Hepatocyte (in vitro differentiated cells): ENCODE results near the gene SDR42E2. TPM values are rescaled to one million over a fixed set of nuclear protein-coding genes. Genes with fewer than 3 reads are reported as not detected.

ENCODE experiments used
- DNase-seq: peaks from one replicate; pipeline ENCODE4 v3.0.0-alpha.2; 2016; ENCODE audit warnings: low spot score
- H2AFZ ChIP-seq: fragments of 200-600 bp; sonication (generic); 2 replicates; pipeline ENCODE4 v1.6.0; 2016; ENCODE audit warnings: antibody characterized with exemption, mild to moderate bottlenecking
- H3K27ac ChIP-seq: fragments of 200-600 bp; sonication (generic); 2 replicates; pipeline ENCODE4 v1.5.1; 2016; ENCODE audit warnings: mild to moderate bottlenecking
- H3K27me3 ChIP-seq: fragments of 200-600 bp; sonication (generic); 2 replicates; pipeline ENCODE4 v1.6.1; 2016
- H3K36me3 ChIP-seq: fragments of 200-600 bp; sonication (generic); replicated peaks from 2 replicates; pipeline ENCODE4 v1.5.1; 2016; ENCODE audit warnings: low read depth; ENCODE audit not compliant: insufficient read depth
- H3K4me1 ChIP-seq: fragments of 200-600 bp; sonication (generic); 2 replicates; pipeline ENCODE4 v1.5.1; 2016; ENCODE audit warnings: mild to moderate bottlenecking, moderate library complexity; ENCODE audit not compliant: insufficient read depth
- H3K4me2 ChIP-seq: fragments of 200-600 bp; sonication (generic); 2 replicates; pipeline ENCODE4 v1.6.0; 2016
- H3K4me3 ChIP-seq: fragments of 200-600 bp; sonication (generic); 2 replicates; pipeline ENCODE4 v1.5.1; 2016; ENCODE audit warnings: mild to moderate bottlenecking
- H3K79me2 ChIP-seq: fragments of 200-600 bp; sonication (generic); 2 replicates; pipeline ENCODE4 v1.6.0; 2017; ENCODE audit warnings: mild to moderate bottlenecking
- H3K9me2 ChIP-seq: fragments of 200-600 bp; sonication (generic); replicated peaks from 2 replicates; pipeline ENCODE4 v1.6.0; 2017; ENCODE audit warnings: mild to moderate bottlenecking; ENCODE audit not compliant: insufficient read depth
- H3K9me3 ChIP-seq: fragments of 200-600 bp; sonication (generic); 2 replicates; pipeline ENCODE4 v1.5.1; 2016; ENCODE audit warnings: low read depth, mild to moderate bottlenecking
- H4K20me1 ChIP-seq: fragments of 200-600 bp; sonication (generic); 2 replicates; pipeline ENCODE4 v1.6.0; 2016; ENCODE audit warnings: mild to moderate bottlenecking; ENCODE audit not compliant: insufficient read depth, poor library complexity, severe bottlenecking
- EZH2 ChIP-seq: fragments of 200-600 bp; sonication (generic); IDR thresholded peaks from 2 replicates; pipeline ENCODE4 v1.6.1; 2016; ENCODE audit warnings: antibody characterized with exemption, mild to moderate bottlenecking, borderline replicate concordance
- EZH2phosphoT487 ChIP-seq: fragments of 200-600 bp; sonication (generic); IDR thresholded peaks from one replicate; pipeline ENCODE4 v1.6.1; 2018; ENCODE audit warnings: antibody characterized with exemption, mild to moderate bottlenecking, low read depth, moderate library complexity; ENCODE audit not compliant: unreplicated experiment, severe bottlenecking
- WGBS: methylation state at CpG from one replicate; pipeline ENCODE4 v1.1.6; 2016; ENCODE audit warnings: low lambda C conversion rate; ENCODE audit errors: missing lambda C conversion rate; 5-methylcytosine and 5-hydroxymethylcytosine counted together
- polyA plus RNA-seq: library from polyadenylated mRNA; unstranded; fragments of >200 nt; fragmentation: Nextera tagmentation; extraction: Ambion mirVana; gene quantifications from 2 replicates; pipeline ENCODE4 v1.2.1, GENCODE V29; 2016
- total RNA-seq: library from RNA; depleted of rRNA; stranded (reverse); fragments of >200 nt; gene quantifications from 2 replicates; pipeline ENCODE4 v1.2.3, GENCODE V29; 2014
- TF ChIP-seq, protein P1 (sequence below): fragments of 200-600 bp; sonication (generic); IDR thresholded peaks from 2 replicates; pipeline ENCODE4 v1.5.1; 2016; ENCODE audit warnings: antibody characterized with exemption, mild to moderate bottlenecking; ENCODE audit not compliant: poor library complexity

The SDR42E2 gene
- total and polyA plus RNA-seq, 2 experiments from 2014 or later, result not detected

DNA sequence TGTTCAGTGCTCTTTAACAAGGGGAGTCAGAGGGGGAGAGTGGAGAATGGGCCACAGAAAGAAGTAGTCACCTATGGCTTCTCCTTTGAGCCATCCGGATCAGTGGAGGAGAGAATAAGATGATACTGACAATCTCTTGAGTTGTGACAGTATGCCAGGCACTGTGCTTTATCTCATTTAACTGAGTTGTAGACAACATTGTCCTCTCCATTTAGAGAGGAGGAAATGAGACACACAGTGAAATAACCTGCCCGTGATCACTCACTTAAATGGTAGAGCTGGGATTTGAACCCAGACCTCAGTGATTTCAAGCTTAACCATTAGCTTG, 25.9 kb downstream of the SDR42E2 start:
- H3K27me3 ChIP-seq, result no peaks in the 10 kb centered on the region
- H3K9me2 ChIP-seq, result no peaks in the 10 kb centered on the region
- no peaks in the 10 kb centered on the region for H3K36me3 ChIP-seq
- DNase-seq, result no peak
- no peak overlapping the region for H3K4me2 ChIP-seq
- H3K4me1 ChIP-seq, result peaks cover 17% of the 10 kb centered on the region
- WGBS, result 86% methylated on average over 2 of the region's 2 CpGs
- H3K4me3 ChIP-seq, result no peak overlapping the region
- H2AFZ ChIP-seq, result no peak overlapping the region
- H3K9me3 ChIP-seq, result no peaks in the 10 kb centered on the region
- H4K20me1 ChIP-seq, result no peaks in the 10 kb centered on the region
- H3K27ac ChIP-seq, result no peak overlapping the region
- no peaks in the 10 kb centered on the region for H3K79me2 ChIP-seq
- TF ChIP-seq, protein P1, sequence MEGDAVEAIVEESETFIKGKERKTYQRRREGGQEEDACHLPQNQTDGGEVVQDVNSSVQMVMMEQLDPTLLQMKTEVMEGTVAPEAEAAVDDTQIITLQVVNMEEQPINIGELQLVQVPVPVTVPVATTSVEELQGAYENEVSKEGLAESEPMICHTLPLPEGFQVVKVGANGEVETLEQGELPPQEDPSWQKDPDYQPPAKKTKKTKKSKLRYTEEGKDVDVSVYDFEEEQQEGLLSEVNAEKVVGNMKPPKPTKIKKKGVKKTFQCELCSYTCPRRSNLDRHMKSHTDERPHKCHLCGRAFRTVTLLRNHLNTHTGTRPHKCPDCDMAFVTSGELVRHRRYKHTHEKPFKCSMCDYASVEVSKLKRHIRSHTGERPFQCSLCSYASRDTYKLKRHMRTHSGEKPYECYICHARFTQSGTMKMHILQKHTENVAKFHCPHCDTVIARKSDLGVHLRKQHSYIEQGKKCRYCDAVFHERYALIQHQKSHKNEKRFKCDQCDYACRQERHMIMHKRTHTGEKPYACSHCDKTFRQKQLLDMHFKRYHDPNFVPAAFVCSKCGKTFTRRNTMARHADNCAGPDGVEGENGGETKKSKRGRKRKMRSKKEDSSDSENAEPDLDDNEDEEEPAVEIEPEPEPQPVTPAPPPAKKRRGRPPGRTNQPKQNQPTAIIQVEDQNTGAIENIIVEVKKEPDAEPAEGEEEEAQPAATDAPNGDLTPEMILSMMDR, result no peak
- TF ChIP-seq EZH2 (no peak), EZH2phosphoT487 (no peak)

DNA sequence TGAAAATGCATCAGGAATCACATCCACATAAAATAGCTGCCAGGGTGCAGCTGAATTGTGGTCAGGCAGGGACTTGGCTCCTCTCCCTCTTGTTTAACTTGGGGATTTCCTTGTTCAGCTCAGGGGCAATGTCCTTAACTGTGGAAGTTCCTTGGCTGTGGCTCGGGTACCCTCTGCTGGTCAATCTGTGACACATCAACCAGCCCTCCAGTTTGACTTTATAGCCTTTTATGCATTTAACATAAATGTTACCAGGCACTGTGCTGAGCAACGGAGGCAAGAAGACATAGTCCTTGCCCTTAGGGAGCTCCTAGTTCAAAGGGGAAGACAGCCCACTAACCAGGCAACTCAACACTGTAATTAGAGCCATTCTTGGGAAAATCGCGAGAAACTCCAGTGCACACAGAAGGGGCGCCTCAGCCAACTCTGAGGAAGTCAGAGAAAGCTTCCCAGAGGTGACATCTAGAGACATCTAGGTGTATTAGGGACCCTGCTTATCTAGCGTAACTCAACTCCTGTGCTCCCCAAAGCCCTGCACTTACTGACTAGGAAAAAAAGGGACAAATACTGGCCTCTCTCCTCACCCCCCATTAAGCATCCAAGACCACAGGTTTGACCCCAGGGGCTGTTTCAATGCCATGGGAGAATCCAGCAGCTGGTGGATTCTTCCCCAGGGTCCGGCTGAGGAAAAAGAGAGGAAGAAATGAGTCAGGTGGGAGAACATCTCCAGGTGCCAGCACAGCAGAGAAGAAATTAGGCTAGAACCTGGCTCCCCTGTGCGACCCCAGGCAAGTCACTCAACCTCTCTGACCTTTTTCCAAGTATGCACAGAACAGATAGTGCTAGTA, 26.5 kb downstream of the SDR42E2 start:
- Histone ChIP-seq H3K27me3 (no peaks in the 10 kb centered on the region), H2AFZ (no peak overlapping the region), H3K9me2 (no peaks in the 10 kb centered on the region), H3K36me3 (no peaks in the 10 kb centered on the region), H3K9me3 (no peaks in the 10 kb centered on the region), H3K79me2 (no peaks in the 10 kb centered on the region), H3K4me2 (peak overlapping the region; percentile 82), H3K4me3 (no peak overlapping the region), H3K4me1 (peaks cover 17% of the 10 kb centered on the region), H4K20me1 (no peaks in the 10 kb centered on the region), H3K27ac (peak overlapping the region; percentile 77)
- 50% methylated on average over 8 of the region's 8 CpGs for WGBS
- peak; percentile 90 for DNase-seq
- TF ChIP-seq, protein P1, result peak; percentile 87
- TF ChIP-seq EZH2 (no peak), EZH2phosphoT487 (no peak)

DNA sequence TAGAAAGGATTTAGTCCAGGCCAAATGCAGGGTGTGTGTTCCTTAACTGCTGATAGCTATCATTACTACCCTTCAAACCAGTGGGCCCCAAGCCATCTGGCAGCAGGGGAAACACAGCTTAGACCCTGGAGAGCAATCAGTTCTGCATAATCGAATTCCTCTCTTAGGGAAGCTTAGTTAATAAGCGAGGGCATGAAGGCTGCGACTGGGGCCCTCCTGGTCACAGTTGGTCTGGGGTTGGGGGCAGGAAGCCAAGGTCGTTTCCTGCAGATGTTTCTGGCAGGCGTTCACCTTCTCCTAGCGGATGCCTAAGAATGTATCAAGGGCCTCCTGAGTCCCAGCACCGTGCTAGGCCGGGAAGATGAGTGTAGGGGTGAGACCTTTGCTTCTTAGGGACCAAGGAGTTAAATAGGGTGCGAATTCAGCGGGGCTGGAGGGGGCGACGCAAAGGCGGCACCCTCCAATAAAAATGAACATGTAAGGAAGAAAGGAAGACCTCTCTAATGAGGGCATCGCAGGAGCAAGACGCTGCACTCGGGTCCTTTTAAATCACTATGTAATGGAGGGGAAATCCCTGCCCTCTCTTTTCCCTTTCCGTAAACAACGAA, 27.3 kb downstream of the SDR42E2 start:
- WGBS, result 20% methylated on average over 18 of the region's 18 CpGs
- no peaks in the 10 kb centered on the region for H3K9me2 ChIP-seq
- peak overlapping the region; percentile 82 for H3K4me2 ChIP-seq
- peak overlapping the region; percentile 77 for H3K27ac ChIP-seq
- H3K4me3 ChIP-seq, result peak overlapping the region; percentile 20
- no peaks in the 10 kb centered on the region for H3K27me3 ChIP-seq
- no peaks in the 10 kb centered on the region for H4K20me1 ChIP-seq
- peak overlapping the region; percentile 47 for H2AFZ ChIP-seq
- no peaks in the 10 kb centered on the region for H3K79me2 ChIP-seq
- TF ChIP-seq EZH2, result no peak
- TF ChIP-seq, protein P1, result no peak
- no peak for TF ChIP-seq EZH2phosphoT487
- no peaks in the 10 kb centered on the region for H3K9me3 ChIP-seq
- H3K36me3 ChIP-seq, result no peaks in the 10 kb centered on the region
- DNase-seq, result peak; percentile 30
- H3K4me1 ChIP-seq, result peaks cover 17% of the 10 kb centered on the region
